GM18505 (cell line): ENCODE results near the gene NFE2.

Experiments
- ATAC-seq: cut with Tn5 transposase; IDR thresholded peaks from one replicate; pipeline ENCODE4 v1.9.1; 2021; ENCODE audit not compliant: unreplicated experiment
- POLR2A ChIP-seq: IDR thresholded peaks from 4 replicates; pipeline ENCODE4 v1.6.1; 2011; ENCODE audit warnings: borderline replicate concordance; ENCODE audit not compliant: insufficient read depth, insufficient read length; ENCODE audit errors: extremely low read depth

Gene NFE2

GRCh38 chr12:54280468-54281260 is 20.2 kb downstream of the NFE2 start, which contains the start of gene HNRNPA1:
Gene HNRNPA1 (plus strand): TSS chr12:54280726. CDS start chr12:54280808, 82 bp downstream.
- peak; percentile 100 for TF ChIP-seq POLR2A
- ATAC-seq: peak; percentile 81

DNA sequence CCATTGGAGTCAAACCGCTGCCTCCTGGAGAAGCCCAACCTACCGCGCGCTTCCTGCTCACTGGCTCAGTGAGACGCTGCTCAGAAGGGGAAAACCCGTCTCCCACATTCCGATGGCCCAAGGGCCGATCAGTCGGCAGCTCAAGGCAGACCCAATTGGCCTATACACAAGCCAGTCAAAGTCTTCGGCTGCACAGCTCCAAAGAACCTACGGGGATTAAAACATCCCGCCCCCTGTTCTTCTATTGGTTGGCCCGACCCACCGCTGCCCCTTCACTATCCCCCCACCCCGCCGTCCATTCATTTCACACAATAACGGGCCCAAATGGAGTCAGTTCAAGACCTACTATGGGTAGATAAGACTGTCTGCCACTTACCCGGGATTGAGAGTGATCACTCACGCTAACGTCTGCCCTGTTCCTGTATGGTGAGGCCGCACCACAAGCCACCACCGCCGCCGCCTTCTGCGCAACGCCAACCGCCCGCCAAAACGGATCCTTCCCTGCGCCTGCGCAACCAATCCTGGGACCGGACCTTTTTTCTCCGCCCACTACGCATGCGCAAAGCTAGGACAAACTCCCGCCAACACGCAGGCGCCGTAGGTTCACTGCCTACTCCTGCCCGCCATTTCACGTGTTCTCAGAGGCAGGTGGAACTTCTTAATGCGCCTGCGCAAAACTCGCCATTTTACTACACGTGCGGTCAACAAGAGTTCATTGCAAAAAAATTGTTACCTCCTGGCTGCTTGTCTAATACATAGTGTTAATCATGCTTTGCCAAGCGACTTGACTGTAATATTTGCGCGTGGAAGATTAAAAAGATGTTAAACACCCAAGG is 21.0 kb downstream of the NFE2 start, which contains the start of gene CBX5:
Gene CBX5 (minus strand): TSS at position 491 of the 836 bp plus-strand sequence. CDS start 22,472 bp downstream, outside the sequence.
- TF ChIP-seq POLR2A: peak; percentile 87
- ATAC-seq: peak; percentile 54

- TF ChIP-seq POLR2A: no peak
- ATAC-seq: no peak
Observed at GRCh38 chr12:54279227-54279631, 21.6 kb downstream of the NFE2 start.

DNA sequence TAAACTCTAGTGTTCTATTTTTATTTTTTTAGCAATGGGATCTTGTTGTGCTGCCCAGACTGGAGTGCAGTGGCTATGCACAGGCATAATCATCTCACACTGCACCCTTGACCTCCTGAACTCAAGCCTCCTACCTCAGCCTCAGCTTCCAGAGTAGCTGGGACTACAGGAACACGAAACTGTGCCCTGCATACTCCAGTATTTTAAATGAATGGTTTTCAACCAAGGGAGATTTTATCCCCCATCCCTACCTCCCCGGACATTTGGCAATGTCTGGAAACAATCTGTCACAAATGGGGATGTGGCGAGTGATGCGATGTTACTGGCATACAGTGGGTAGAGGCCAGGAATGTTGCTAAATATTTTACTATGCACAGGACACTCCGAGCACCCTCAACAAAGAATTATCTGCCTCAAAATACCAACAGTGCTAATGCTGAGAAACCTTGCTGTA is 23.0 kb downstream of the NFE2 start:
- ATAC-seq: no peak
- TF ChIP-seq POLR2A: no peak

- TF ChIP-seq POLR2A: no peak
- ATAC-seq: no peak
Observed at GRCh38 chr12:54276368-54276767, 24.4 kb downstream of the NFE2 start.

DNA sequence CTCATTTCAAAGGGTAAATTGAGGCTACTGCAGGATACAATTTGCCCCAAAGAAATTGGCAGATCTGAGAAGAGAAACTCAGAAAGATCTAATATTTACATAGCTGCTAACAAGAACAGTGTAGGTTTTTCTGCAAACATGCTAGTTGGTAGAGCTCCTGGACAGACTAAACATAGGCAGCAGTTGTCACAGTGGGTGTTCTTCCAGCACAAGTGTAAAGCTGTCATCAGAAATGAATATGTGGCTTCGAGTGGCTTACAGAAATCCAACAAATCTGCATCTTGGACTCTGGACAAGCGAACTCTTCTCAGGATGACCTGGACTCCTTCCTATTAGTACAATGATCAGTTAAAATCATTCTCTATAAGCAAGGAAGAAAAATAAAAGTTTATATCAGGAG is 26.8 kb downstream of the NFE2 start:
- TF ChIP-seq POLR2A: no peak

DNA sequence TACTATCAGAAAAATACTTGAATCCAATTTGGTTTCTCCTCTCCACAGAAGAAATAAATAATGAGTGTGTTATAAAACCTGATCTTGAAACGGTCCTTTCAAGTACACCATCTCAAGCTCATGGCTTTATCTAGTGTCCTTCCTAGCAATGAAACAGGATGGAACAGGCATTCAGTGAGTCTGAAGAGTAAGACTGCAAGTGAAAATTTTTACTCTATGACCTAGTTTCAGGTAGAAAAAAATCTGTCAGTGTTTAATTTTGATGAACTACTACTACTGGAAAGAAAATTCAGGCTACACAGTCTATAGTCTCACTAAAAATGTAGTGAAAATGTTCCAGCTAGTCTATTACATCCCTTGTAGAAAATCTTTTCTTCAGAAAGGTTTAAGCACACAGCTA is 28.6 kb downstream of the NFE2 start:
- TF ChIP-seq POLR2A: no peak
- ATAC-seq: no peak

More for the DNA sequence above, 26.8 kb downstream of the NFE2 start:
- ATAC-seq: no peak

GRCh38 chr12:54270345-54270744 is 30.5 kb downstream of the NFE2 start:
- no peak for TF ChIP-seq POLR2A
- no peak for ATAC-seq

GRCh38 chr12:54266852-54267251 is 34.0 kb downstream of the NFE2 start:
- no peak for ATAC-seq

GRCh38 chr12:54265364-54265812 is 35.4 kb downstream of the NFE2 start:
- no peak for ATAC-seq
- no peak for TF ChIP-seq POLR2A

More at GRCh38 chr12:54266852-54267251, 34.0 kb downstream of the NFE2 start:
- no peak for TF ChIP-seq POLR2A

GRCh38 chr12:54262403-54262925 is 38.4 kb downstream of the NFE2 start:
- TF ChIP-seq POLR2A: no peak
- ATAC-seq: no peak

DNA sequence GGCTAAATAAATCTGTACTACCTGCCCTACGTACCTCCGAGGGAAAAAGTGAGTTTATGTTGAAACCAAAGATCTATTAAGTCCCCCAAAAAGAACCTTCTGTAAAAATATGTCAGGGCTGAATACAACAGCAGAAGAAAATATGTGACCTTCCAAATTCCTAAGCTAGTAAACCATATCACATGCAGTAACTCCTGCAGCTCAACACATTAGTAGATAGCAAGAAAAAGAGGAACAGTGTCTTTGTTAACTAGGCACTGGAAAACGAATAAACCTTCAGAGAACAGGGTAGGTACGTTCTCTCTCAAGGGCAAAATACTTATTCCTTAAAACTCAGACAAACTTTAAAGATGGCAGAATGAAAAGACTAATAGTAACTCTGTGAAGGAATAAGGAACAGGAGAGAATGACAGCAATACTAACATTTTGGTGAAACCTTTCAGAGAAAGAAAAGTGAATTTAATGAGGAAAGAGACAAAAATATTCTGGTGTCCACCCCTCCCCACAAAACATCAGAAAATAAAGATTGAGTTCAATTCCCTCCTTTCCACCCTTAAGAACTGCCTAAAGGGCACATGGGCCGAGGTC is 38.9 kb downstream of the NFE2 start:
- ATAC-seq: no peak
- no peak for TF ChIP-seq POLR2A
